Esophagus muscularis mucosa (tissue), 4 donors: ENCODE measurements around the gene GGTLC2.
"Not testable (repeated sequence)": the region's sequence is repeated elsewhere in the genome, so short reads cannot be mapped to it uniquely, and the experiment has no call there.

Experiments used
- EP300 ChIP-seq: sonication (generic); formaldehyde crosslinking; IDR thresholded peaks from one replicate; pipeline ENCODE4 v1.6.1; 2017; ENCODE audit warnings: antibody characterized with exemption
- POLR2A ChIP-seq: fragments of 450-650 bp; IDR thresholded peaks from one replicate; pipeline ENCODE4 v1.6.1; 2017; ENCODE audit warnings: antibody characterized with exemption, moderate library complexity, mild to moderate bottlenecking, low read depth
- TF ChIP-seq, protein P1 (sequence below), 3 experiments: fragments of 200-600 bp in 2 of 3; fragments of 450-650 bp in 1 of 3; sonication (generic) in 2 of 3; IDR thresholded peaks; one replicate each; pipeline ENCODE4 v1.5.1; 2017 to 2019; ENCODE audit warnings: antibody characterized with exemption in 3 of 3, mild to moderate bottlenecking in 2 of 3, moderate library complexity in 1 of 3

DNA sequence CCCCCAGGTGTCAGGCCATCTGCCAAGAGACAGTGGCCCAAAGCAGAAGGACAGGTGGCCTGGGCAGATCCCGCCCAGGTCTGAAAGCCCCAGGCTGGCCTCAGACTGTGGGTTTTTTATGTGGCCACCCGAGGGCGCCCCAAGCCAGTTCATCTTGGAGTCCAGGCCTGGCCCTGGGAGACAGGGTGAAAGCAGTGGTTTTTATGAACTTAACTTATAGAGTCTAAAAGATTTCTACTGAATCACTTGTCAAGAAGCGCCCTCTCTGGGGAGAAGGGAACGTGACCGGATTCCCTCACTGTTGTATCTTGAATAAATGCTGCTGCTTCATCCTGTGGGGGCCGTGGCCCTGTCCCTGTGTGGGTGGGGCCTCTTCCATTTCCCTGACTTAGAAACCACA is 8.2 kb upstream of the GGTLC2 start:
- TF ChIP-seq, protein P1, sequence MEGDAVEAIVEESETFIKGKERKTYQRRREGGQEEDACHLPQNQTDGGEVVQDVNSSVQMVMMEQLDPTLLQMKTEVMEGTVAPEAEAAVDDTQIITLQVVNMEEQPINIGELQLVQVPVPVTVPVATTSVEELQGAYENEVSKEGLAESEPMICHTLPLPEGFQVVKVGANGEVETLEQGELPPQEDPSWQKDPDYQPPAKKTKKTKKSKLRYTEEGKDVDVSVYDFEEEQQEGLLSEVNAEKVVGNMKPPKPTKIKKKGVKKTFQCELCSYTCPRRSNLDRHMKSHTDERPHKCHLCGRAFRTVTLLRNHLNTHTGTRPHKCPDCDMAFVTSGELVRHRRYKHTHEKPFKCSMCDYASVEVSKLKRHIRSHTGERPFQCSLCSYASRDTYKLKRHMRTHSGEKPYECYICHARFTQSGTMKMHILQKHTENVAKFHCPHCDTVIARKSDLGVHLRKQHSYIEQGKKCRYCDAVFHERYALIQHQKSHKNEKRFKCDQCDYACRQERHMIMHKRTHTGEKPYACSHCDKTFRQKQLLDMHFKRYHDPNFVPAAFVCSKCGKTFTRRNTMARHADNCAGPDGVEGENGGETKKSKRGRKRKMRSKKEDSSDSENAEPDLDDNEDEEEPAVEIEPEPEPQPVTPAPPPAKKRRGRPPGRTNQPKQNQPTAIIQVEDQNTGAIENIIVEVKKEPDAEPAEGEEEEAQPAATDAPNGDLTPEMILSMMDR (IDR thresholded peaks at IDR 0.05), result peak in 2 of 3 experiments; percentile 2 to 11
- TF ChIP-seq EP300, POLR2A: not testable (repeated sequence)
